ENCODE measurements around the gene SNPH. TPM values are rescaled to one million over a fixed set of nuclear protein-coding genes. Genes with fewer than 3 reads are reported as not detected.

SNPH gene
- total and polyA plus RNA-seq, 2 experiments from 2014 or later, result 5.7 to 11.2 TPM

DNA sequence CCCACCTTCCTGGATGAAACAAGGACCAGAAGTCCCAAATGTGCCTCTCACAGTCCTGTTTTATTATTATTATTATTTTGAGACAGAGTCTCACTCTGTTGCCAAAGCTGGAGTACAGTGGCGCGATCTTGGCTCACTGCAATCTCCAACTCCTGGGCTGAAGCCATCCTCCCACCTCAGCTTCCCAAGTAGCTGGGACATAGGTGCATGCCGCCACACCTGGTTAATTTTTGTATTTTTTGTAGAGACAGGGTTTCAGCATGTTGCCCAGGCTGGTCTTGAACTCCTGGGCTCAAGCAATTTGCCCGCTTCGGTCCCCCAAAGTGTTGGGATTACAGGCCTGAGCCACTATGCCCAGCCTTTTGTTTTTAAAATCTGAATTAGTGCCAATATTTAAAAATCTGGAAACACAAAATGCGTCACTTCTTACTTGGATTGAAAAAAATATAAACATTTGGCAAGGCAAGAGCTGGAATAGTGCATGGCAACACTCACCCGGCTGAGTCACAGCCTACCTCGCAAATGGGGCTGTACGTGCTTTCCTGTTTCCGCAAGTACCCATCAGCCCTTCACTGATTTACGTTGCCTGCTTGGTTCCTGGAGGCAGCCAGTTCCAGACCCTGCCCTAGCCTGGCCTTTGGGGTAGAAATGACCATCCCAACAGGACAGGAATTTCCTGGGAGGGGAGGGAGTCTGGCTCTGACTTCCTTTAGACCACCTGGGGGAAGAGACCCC, 56.6 kb downstream of the SNPH start:
- Histone ChIP-seq H3K9ac (peak overlapping the region; percentile 100), H3K36me3 (ENCODE audit: low read depth) (no peaks in the 10 kb centered on the region), H2AFZ (peak overlapping the region; percentile 71), H3K4me2 (ENCODE audit: unreplicated experiment) (peak overlapping the region; percentile 75), H3K4me3 (peak overlapping the region; percentile 44), H3K4me1 (ENCODE audit: insufficient read depth) (peaks cover 47% of the 10 kb centered on the region), H3K9me3 (ENCODE audit: low read depth) (no peaks in the 10 kb centered on the region), H3K9me2 (ENCODE audit: insufficient read depth) (no peaks in the 10 kb centered on the region), H3K27ac (peak overlapping the region; percentile 100), H3F3A (ENCODE audit: insufficient read depth) (peaks cover 46% of the 10 kb centered on the region), H3K27me3 (replicated peaks; ENCODE audit: insufficient read depth) (no peaks in the 10 kb centered on the region), H3K79me2 (ENCODE audit: insufficient read depth) (peaks cover 10% of the 10 kb centered on the region), H4K20me1 (ENCODE audit: insufficient read depth) (no peaks in the 10 kb centered on the region)
- TF ChIP-seq EZH2phosphoT487 (IDR thresholded peaks at IDR 0.05; ENCODE audit: insufficient read depth, low read depth) (no peak), EZH2 (IDR thresholded peaks at IDR 0.05; ENCODE audit: insufficient read depth, poor library complexity, severe bottlenecking) (no peak)
- peak; percentile 98 for DNase-seq
- in situ Hi-C loops (cut with MboI), result no loop called here
- 44 to 46% methylated on average over 11 of the region's 11 CpGs for WGBS, 2 experiments (ENCODE audit: low coverage in 1 of 2, low lambda C conversion rate in 2 of 2, missing lambda C conversion rate in 2 of 2)

- Histone ChIP-seq H2AFZ (peak overlapping the region; percentile 71), H3K4me2 (ENCODE audit: unreplicated experiment) (peak overlapping the region; percentile 75), H3F3A (ENCODE audit: insufficient read depth) (peaks cover 52% of the 10 kb centered on the region), H3K79me2 (ENCODE audit: insufficient read depth) (peaks cover 15% of the 10 kb centered on the region), H3K9me3 (ENCODE audit: low read depth) (no peaks in the 10 kb centered on the region), H4K20me1 (ENCODE audit: insufficient read depth) (no peaks in the 10 kb centered on the region), H3K27ac (peak overlapping the region; percentile 100), H3K36me3 (ENCODE audit: low read depth) (no peaks in the 10 kb centered on the region), H3K4me1 (ENCODE audit: insufficient read depth) (peaks cover 53% of the 10 kb centered on the region), H3K9me2 (ENCODE audit: insufficient read depth) (no peaks in the 10 kb centered on the region), H3K9ac (peak overlapping the region; percentile 100), H3K4me3 (peak overlapping the region; percentile 44), H3K27me3 (replicated peaks; ENCODE audit: insufficient read depth) (no peaks in the 10 kb centered on the region)
- in situ Hi-C loops (cut with MboI), result no loop called here
- no peak for TF ChIP-seq EZH2phosphoT487 (IDR thresholded peaks at IDR 0.05; ENCODE audit: insufficient read depth, low read depth)
- no peak for TF ChIP-seq EZH2 (IDR thresholded peaks at IDR 0.05; ENCODE audit: insufficient read depth, poor library complexity, severe bottlenecking)
- DNase-seq, result peak; percentile 74
- 32 to 40% methylated on average over 6 of the region's 6 CpGs for WGBS, 2 experiments (ENCODE audit: low coverage in 1 of 2, low lambda C conversion rate in 2 of 2, missing lambda C conversion rate in 2 of 2)
Observed at GRCh38 chr20:1323256-1323655, 57.2 kb downstream of the SNPH start.

GRCh38 chr20:1323830-1324597, 57.9 kb downstream of the SNPH start:
- Histone ChIP-seq H4K20me1 (ENCODE audit: insufficient read depth) (no peaks in the 10 kb centered on the region), H3K27ac (peak overlapping the region; percentile 100), H3K36me3 (ENCODE audit: low read depth) (no peaks in the 10 kb centered on the region), H3K4me3 (peak overlapping the region; percentile 95; the same call in 1 of the 2 replicates), H3K4me1 (ENCODE audit: insufficient read depth) (peaks cover 57% of the 10 kb centered on the region), H3F3A (ENCODE audit: insufficient read depth) (peaks cover 58% of the 10 kb centered on the region), H2AFZ (peak overlapping the region; percentile 71; the same call in 1 of the 2 replicates), H3K9me2 (ENCODE audit: insufficient read depth) (no peaks in the 10 kb centered on the region), H3K4me2 (ENCODE audit: unreplicated experiment) (peak overlapping the region; percentile 92), H3K9ac (peak overlapping the region; percentile 100), H3K79me2 (ENCODE audit: insufficient read depth) (peaks cover 23% of the 10 kb centered on the region), H3K27me3 (replicated peaks; ENCODE audit: insufficient read depth) (no peaks in the 10 kb centered on the region), H3K9me3 (ENCODE audit: low read depth) (no peaks in the 10 kb centered on the region)
- in situ Hi-C loops (cut with MboI), result no loop called here
- no peak for TF ChIP-seq EZH2phosphoT487 (IDR thresholded peaks at IDR 0.05; ENCODE audit: insufficient read depth, low read depth)
- TF ChIP-seq EZH2 (IDR thresholded peaks at IDR 0.05; ENCODE audit: insufficient read depth, poor library complexity, severe bottlenecking), result no peak
- WGBS, 2 experiments (ENCODE audit: low coverage in 1 of 2, low lambda C conversion rate in 2 of 2, missing lambda C conversion rate in 2 of 2), result 71% methylated on average over 12 of the region's 12 CpGs
- no peak for DNase-seq

DNA sequence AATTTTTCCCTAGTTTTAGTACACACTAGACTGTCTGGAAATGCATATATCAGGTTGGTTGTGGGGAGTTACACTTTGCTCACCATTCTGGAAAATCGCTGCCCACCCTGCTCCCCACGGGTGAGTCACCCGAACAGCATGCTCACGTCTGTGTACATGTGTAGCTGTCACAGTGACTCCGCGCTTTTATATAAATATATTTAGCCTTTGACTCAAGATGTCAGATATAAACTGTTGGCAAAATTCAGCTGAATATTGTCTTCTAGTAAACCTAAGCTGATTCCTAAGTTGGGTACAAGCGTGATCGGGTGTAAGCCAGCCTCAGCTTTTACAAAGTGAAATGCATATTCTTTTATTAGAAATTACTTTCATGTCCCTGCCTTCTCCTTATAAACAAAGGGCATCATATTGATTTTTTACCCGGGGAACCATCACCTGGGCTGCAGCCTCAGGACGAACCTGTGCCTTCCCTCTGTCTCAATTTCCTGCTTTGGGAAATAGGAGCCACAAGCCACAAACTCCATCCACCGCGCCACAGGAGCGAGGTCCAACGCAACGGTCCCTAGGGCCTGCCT, 58.6 kb downstream of the SNPH start:
- Histone ChIP-seq H3K27me3 (replicated peaks; ENCODE audit: insufficient read depth) (no peaks in the 10 kb centered on the region), H3K9ac (peak overlapping the region; percentile 100), H3K4me2 (ENCODE audit: unreplicated experiment) (peak overlapping the region; percentile 92), H3K9me3 (ENCODE audit: low read depth) (no peaks in the 10 kb centered on the region), H2AFZ (peak overlapping the region; percentile 71), H3K4me3 (peak overlapping the region; percentile 95), H3K79me2 (ENCODE audit: insufficient read depth) (peaks cover 30% of the 10 kb centered on the region), H3F3A (ENCODE audit: insufficient read depth) (peaks cover 63% of the 10 kb centered on the region), H3K36me3 (ENCODE audit: low read depth) (no peaks in the 10 kb centered on the region), H3K27ac (peak overlapping the region; percentile 100), H3K4me1 (ENCODE audit: insufficient read depth) (peaks cover 54% of the 10 kb centered on the region), H3K9me2 (ENCODE audit: insufficient read depth) (no peaks in the 10 kb centered on the region), H4K20me1 (ENCODE audit: insufficient read depth) (no peaks in the 10 kb centered on the region)
- peak; percentile 92 for DNase-seq
- in situ Hi-C loops (cut with MboI), result no loop called here
- TF ChIP-seq EZH2phosphoT487 (IDR thresholded peaks at IDR 0.05; ENCODE audit: insufficient read depth, low read depth) (no peak), EZH2 (IDR thresholded peaks at IDR 0.05; ENCODE audit: insufficient read depth, poor library complexity, severe bottlenecking) (no peak)
- 13 to 16% methylated on average over 15 of the region's 15 CpGs for WGBS, 2 experiments (ENCODE audit: low coverage in 1 of 2, low lambda C conversion rate in 2 of 2, missing lambda C conversion rate in 2 of 2)

All from GM23248 (cell line).